GM18505 (cell line): ENCODE data around the gene IRS1.

Source experiments
- ATAC-seq: cut with Tn5 transposase; IDR thresholded peaks from one replicate; pipeline ENCODE4 v1.9.1; 2021; ENCODE audit not compliant: unreplicated experiment
- POLR2A ChIP-seq: IDR thresholded peaks from 4 replicates; pipeline ENCODE4 v1.6.1; 2011; ENCODE audit warnings: borderline replicate concordance; ENCODE audit not compliant: insufficient read depth, insufficient read length; ENCODE audit errors: extremely low read depth

The IRS1 gene

DNA sequence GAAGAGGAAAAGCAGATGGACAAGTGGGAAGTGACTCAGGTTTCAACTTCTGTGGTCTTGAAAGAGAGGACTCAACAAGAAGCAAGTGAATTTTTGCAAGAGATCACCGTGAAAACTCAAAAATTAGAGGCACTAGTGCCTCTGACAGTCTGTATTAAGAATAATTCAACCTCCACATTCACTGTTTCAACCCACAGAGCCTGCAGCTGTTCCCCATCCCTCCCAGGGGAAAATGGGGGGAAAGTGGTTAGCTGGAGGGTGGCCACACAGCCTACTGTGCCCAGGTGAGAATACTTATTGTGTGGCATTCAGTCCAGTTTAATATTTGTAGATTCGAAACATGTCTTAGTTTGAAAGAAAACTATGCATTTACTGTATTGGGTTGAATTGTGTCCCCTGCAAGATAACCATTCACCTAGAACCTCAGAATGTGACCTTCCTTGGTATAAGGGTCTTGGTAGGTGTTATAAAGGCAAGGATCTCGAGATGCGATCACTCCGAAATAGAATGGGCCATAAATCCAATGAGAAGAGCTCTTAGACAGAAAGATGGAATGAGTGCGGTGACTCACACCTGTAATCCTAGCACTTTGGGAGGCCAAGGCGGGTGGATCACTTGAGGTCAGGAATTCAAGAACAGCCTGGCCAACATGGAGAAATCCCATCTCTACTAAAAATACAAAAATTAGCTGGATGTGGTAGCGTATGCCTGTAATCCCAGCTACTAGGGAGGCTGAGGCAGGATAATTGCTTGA, 94.3 kb downstream of the IRS1 start:
- TF ChIP-seq POLR2A: no peak
- ATAC-seq: no peak

DNA sequence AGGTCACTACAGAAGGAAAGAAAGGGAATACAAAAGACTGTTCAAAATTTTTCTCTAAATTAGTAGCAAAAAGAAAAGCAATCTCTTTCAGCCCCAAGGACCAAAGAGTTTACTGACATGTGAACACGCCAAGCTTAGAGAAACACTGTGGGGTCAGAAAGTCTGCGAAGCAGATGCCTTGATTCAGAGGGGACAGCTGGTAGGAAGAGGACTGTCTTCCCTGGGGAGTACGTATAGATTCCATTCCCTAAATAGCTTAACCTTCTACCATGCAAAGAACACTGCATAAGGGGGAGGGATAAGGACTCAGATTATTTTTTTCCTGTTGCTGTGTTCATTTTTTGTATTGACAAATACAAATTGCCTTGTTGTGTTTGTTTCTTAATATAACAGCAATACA, 96.1 kb downstream of the IRS1 start:
- no peak for TF ChIP-seq POLR2A

DNA sequence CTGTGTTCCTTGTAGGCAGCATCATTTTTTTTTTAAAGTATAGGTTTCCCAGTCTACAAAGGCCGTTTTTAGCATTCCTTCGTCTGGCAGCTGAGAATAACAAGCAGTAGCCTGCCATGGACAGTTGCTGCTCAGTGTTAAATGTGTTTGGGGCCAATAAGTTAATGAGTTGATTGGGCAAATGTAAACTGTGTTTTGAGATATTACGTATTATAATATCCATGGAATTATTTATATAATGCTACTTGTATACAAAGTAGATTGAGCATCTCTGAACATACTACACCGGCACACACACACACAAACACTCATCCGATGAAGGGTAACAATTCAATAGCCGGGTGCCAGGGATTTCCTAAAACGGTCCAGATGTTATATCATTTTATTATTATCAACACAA, 97.2 kb downstream of the IRS1 start:
- no peak for TF ChIP-seq POLR2A
- no peak for ATAC-seq

More for the DNA sequence above, 96.1 kb downstream of the IRS1 start:
- no peak for ATAC-seq

DNA sequence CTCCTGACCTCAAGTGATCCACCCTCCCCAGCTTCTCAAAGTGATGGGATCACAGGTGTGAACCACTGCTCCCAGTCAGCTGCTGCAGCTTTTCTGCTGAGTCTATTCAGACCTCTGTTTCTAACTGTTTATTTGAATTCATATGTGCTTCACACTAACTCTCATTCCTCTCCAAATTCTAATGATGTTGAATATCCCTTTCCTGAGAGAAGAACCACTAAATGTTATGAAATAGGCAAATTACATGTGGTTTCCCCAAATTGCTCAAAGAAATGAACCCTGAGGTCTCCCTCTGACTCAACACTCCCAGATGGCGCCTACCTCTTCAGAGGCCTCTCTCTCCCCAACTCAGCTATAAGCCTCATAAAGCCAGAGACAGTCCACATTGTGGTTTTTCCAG, 98.6 kb downstream of the IRS1 start:
- TF ChIP-seq POLR2A: no peak
- no peak for ATAC-seq

DNA sequence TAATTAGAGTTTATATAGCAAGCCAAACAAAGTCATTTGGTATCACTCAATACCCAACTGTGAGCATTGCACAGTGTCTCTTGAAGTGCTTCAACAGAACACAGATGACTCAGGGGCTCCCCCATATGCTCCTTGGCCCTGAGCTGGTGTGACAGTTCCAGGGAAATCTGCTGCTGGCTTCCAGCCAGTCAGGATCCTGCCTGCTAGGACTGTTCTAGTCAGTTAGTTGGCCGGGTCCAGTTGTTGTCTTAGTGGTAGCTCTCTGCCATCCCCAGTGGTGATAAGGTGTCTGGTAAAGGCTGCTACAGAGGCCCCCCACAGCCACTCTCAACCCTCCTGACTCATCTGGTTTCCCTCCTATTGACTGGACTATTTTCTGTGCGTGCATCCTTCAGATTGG, 100.3 kb downstream of the IRS1 start:
- no peak for ATAC-seq
- TF ChIP-seq POLR2A: no peak

DNA sequence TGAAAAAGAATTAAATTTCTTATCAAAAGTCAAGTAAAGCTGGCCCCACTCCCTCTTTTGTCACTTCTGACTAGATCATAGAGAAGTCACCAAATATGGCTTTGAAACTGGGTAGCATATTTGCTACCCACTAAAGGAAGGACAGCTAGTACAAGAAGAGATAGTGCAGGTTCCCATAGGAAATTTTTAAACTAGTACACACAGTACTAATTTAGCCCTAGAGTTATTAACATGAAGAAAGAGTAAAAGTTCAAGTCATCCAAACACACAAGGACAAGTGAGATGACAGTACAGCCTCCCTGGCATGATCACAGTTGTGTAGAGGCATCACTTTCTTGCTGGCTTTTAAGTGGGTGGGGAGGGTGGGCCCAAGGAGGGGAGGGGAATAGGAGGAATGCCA, 100.9 kb downstream of the IRS1 start:
- no peak for TF ChIP-seq POLR2A
- no peak for ATAC-seq

DNA sequence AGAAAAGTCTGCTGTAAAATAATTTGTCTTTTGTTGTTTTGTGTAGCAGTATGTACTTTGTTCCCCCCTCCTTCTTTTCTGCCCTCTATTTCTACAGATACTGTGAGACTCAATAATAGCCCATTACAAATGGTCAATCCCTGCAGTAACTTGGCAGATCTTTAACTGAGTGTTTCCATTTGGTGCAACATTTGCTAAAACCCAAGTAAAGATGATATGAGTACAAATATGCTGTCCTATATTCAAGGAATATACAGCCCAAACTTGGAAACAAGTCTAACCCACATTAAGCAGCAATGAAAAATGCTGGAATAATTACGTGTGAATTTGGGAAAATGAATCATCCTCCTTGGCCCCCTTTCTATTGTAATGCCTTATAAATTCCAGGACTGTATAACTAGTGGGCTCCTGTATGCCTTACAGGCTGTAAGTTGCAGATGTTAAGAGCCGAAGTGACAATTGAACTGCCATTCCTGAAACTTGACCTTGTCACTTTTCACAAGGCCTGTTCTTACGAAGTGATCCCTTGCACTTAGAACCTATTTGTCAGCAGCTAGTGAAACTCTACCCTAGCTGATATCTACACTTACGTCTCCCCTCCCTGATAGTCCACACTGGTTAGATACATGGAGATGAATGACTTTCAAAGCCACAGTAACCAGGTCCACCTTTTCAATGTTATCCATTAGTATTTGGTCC, 104.9 kb downstream of the IRS1 start:
- TF ChIP-seq POLR2A: no peak
- ATAC-seq: no peak

DNA sequence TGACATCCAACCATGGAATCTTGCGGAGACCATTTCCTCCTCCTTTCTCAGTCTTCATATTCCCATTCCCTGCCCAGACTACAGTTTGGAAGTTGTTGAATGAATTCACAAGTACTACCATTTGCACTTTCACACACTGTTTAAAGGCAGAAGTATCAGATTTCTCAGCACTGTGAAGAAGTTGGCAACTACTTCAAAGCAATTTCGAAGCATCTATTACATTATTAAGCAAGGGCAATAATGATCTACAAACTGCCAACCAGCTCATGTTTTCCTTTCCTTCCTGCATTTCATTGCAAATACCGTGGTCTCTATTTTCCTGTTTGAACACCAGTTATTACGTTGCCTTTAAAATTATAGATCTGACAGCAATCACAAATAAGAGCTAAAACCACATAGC, 105.5 kb downstream of the IRS1 start:
- no peak for TF ChIP-seq POLR2A
- no peak for ATAC-seq

DNA sequence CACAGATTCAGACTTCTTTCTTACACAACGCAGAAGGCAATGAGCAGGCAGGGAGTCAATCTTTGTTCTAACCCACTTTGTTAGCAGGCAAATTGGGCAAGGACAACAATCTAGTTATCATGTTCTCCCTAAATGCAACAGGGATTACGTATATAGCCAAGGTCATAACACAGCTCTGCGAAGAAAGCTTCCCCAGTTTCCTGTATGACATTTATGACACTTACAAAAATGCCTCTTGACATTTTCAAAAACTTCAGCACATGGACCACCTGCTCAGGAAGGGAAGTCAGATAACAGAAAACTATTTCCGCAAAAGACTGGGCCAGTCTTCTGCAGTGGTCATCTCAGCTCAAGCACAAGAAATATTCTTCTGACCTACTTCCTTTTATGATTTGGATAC, 106.1 kb downstream of the IRS1 start:
- no peak for TF ChIP-seq POLR2A
- no peak for ATAC-seq

DNA sequence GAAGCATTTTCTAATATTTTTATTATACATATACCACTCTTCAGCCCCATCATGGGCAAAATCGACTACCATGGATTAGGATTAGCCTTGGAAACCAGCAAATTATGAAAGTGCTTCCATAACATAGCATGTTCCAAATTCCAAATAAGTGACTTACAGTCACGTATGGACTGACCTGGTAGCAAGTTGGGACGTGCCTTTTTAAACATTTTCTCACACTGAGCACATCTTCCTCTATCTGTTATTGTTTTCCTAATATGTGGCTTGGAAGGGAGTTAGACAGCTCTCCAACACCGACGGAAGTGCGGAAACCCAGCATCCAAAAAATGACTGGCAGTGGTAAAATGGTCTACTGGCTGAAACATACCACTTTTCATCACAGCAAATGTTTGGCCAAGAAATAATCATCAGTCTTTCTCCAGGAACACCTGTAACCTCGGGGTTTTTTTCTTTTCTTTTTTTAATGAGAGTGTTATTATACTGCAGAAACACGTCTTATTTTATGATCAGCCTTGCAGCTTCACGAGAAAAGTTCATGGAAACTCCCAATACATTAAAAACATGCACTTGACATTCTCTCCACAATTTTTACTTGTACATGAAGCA, 107.0 kb downstream of the IRS1 start:
- TF ChIP-seq POLR2A: no peak
- ATAC-seq: no peak

DNA sequence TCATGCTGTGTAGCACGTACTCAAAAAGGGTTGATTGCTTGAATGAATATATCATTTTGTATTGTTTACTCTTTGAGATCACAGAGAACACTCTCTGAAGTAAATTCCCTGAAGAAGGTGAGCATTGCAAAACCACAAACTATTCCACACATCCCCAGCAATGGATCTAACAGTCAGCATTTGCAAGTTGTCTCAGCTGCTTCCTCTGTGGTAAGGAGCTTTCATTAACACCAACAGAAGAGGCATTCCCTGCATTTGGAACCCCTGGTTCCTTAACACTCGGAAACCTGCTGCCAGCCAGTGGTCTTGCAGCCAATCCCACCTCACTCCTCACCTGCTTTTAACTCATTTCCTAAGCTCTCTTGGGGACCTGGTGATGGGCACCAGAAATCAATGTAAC, 108.4 kb downstream of the IRS1 start:
- TF ChIP-seq POLR2A: no peak
- no peak for ATAC-seq

DNA sequence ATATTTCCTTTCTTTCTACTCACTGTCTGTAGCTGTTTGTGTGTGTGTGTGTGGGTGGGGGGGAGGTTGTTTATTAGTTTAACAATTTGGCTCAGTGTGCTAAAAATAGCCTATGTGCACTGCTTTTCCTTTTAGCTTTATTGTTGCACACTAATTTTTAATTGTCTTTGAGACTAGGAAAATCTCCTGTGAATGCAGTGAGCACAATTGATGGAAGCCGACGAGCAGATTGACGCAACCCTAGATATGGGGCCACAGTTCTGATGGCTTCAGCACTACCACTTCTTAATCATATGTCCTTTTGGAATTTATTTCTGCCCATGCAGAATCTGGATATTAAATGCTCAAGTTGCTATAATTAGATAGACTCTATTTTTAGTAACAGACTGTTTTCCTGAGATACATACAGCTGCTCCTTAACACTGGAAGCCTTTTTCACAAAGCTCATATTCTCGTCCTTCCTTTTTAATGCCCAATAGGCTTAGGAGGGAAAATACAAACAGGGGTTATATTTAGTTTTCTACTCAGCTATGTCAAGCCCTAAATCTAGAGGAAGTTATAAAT, 109.1 kb downstream of the IRS1 start:
- no peak for TF ChIP-seq POLR2A
- ATAC-seq: no peak

DNA sequence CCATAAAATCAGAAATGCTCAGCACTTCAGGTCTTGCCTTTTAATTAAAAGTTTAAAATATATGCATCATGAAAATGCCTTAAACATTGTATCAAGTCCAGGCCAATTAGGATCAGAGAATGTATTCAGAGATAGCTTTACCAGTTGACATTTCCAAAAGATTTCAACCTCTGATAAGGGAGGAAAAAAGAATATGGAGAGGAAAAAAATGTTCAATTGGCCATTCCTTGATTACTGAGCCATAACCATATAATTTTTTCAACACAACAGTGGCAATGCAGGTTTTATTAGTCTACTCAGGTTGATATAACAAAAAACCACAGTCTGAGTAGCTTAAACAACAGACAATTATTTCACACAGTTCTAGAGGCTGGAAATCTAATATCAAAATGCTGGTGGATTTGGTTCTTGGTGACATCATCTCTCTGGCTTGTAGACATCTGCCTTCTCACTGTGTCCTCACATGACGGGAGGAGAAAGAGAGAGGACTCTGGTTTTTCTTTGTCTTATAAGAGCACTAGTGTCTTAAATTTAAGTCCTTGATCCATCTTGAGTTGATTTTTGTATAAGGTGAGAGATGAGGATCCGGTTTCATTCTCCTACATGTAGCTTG, 111.9 kb downstream of the IRS1 start:
- no peak for TF ChIP-seq POLR2A
- ATAC-seq: no peak

DNA sequence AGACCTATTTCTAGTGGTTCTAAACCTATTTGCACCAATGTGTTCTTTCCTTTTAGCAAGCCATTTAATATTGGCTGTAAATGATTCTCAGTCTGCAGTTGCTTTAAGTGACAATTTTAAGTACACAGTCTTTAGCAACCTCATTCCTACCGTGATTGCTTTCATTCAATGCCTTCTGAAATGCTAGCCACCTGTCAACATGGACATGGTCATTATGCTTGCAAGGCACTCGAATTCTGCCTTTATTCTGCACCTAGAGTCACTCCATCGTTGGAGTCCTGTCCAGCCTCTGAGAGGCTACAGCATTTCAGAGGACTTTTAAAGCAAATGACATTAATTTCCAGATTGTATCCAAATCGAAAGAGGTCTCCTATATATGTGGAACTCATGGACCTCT, 115.1 kb downstream of the IRS1 start:
- ATAC-seq: no peak
- no peak for TF ChIP-seq POLR2A

DNA sequence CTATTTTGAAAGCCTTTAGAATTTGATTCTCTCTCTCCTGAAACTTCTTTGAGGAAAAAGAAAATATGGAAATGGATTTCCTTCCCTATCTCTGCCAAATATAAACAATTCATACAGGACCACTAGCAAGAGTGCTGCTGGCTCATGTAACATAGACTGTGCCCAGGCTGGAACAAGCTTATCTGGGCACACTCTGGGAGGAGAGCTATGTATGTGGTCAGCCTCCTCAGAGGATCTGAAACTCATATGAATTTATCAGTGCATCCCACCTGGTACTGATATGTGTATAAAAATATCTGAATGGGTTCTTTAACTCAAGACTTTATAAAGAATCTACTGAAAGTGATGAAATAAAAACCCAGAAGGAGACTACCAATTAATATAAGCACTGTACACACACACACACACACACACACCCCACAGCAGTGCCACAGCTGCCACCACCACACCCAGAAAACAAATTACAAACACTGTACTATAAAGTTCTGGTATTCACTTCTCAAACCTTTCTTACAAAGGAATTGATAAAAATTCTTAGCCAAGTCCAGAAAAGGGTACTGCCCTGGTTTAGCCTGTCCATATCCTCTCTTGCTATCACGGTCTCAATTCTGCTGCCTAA, 115.6 kb downstream of the IRS1 start:
- TF ChIP-seq POLR2A: no peak
- ATAC-seq: no peak
